SK-N-SH (cell line): ENCODE data around the gene RASGRP4. TPM values are rescaled to one million over a fixed set of nuclear protein-coding genes. Genes with fewer than 3 reads are reported as not detected.

ENCODE experiments used
- CTCF ChIA-PET: fragments of 300-600, 350-600 bp; formaldehyde crosslinking; extraction: SDS; loops from one replicate; lab custom pipeline; 2021; lab: Yijun Ruan, JAX
- POLR2A ChIA-PET: fragments of 350-600 bp; sonication (Branson Sonifier 250); formaldehyde crosslinking; extraction: SDS; loops from one replicate; lab custom pipeline; 2020; ENCODE audit warnings: antibody characterized with exemption, inconsistent platforms; lab: Yijun Ruan, JAX
- DNase-seq: peaks from one replicate; pipeline ENCODE4 v3.0.0; 2012
- H2AFZ ChIP-seq: fragments of 200-600 bp; sonication (generic); 2 replicates; pipeline ENCODE4 v1.8.1; 2016; ENCODE audit warnings: antibody characterized with exemption, mild to moderate bottlenecking, low read depth
- H3F3A ChIP-seq: fragments of 200-600 bp; sonication (generic); replicated peaks from 2 replicates; pipeline ENCODE3; 2016; ENCODE audit warnings: antibody characterized with exemption, mild to moderate bottlenecking; ENCODE audit not compliant: insufficient read depth
- H3K27ac ChIP-seq, 2 experiments: fragments of 200-500 bp in 1 of 2; fragments of 200-600 bp in 1 of 2; sonication (Bioruptor generic) in 1 of 2; sonication (generic), shearing (Covaris generic) in 1 of 2; 2 replicates each; pipeline versions ENCODE4 v1.5.1 to v1.6.1; 2014 to 2016; ENCODE audit warnings: low read depth in 2 of 2, inconsistent platforms in 1 of 2, low read length in 1 of 2, mild to moderate bottlenecking in 1 of 2, mixed read lengths in 1 of 2
- H3K27me3 ChIP-seq: fragments of 200-600 bp; sonication (generic), shearing (Covaris generic); 2 replicates; pipeline ENCODE4 v1.6.1; 2016; ENCODE audit warnings: mixed run types; ENCODE audit not compliant: insufficient read depth
- H3K36me3 ChIP-seq, 2 experiments: fragments of 200-500 bp in 1 of 2; fragments of 200-600 bp in 1 of 2; sonication (Bioruptor generic) in 1 of 2; sonication (generic) in 1 of 2; replicated peaks in 1 of 2; 2 replicates each; pipeline versions ENCODE3 to v1.5.1; 2014 to 2016; ENCODE audit warnings: low read length in 1 of 2, mild to moderate bottlenecking in 1 of 2; ENCODE audit not compliant: insufficient read depth in 2 of 2, control insufficient read depth in 1 of 2
- H3K4me1 ChIP-seq, 2 experiments: fragments of 200-500 bp in 1 of 2; fragments of 200-600 bp in 1 of 2; sonication (Bioruptor generic) in 1 of 2; sonication (generic), shearing (Covaris generic) in 1 of 2; 2 replicates each; pipeline versions ENCODE4 v1.5.1 to v1.6.1; 2014 to 2016; ENCODE audit warnings: low read depth in 1 of 2, low read length in 1 of 2, mixed run types in 1 of 2; ENCODE audit not compliant: insufficient read depth in 2 of 2, control insufficient read depth in 1 of 2
- H3K4me2 ChIP-seq: fragments of 200-600 bp; sonication (generic), shearing (Covaris generic); 2 replicates; pipeline ENCODE4 v1.6.1; 2017; ENCODE audit warnings: mixed run types
- H3K4me3 ChIP-seq, 2 experiments: fragments of 200-500 bp in 1 of 2; fragments of 200-600 bp in 1 of 2; sonication (Bioruptor generic) in 1 of 2; sonication (generic), shearing (Covaris generic) in 1 of 2; 2 replicates each; pipeline versions ENCODE4 v1.5.1 to v1.8.1; 2014 to 2016; ENCODE audit warnings: low read depth in 2 of 2, inconsistent platforms in 1 of 2, low read length in 1 of 2, mild to moderate bottlenecking in 1 of 2, mixed read lengths in 1 of 2, moderate library complexity in 1 of 2
- H3K79me2 ChIP-seq: fragments of 200-600 bp; sonication (generic); 2 replicates; pipeline ENCODE4 v1.8.1; 2017; ENCODE audit warnings: mild to moderate bottlenecking; ENCODE audit not compliant: insufficient read depth
- H3K9ac ChIP-seq: fragments of 200-600 bp; sonication (generic); 2 replicates; pipeline ENCODE4 v1.6.1; 2017; ENCODE audit warnings: mixed run types
- H3K9me2 ChIP-seq: fragments of 200-600 bp; sonication (generic); 2 replicates; pipeline ENCODE4 v1.6.1; 2017; ENCODE audit warnings: mixed run types
- H3K9me3 ChIP-seq: fragments of 200-600 bp; sonication (generic); 2 replicates; pipeline ENCODE4 v1.6.1; 2017; ENCODE audit warnings: mixed run types, mild to moderate bottlenecking, moderate library complexity
- H4K20me1 ChIP-seq: fragments of 200-600 bp; sonication (generic); 2 replicates; pipeline ENCODE4 v1.6.1; 2017; ENCODE audit warnings: mild to moderate bottlenecking, mixed run types; ENCODE audit not compliant: insufficient read depth
- ELF1 ChIP-seq: IDR thresholded peaks from 2 replicates; pipeline ENCODE4 v1.4.0; 2012
- EZH2phosphoT487 ChIP-seq: fragments of 200-600 bp; sonication (generic); IDR thresholded peaks from 2 replicates; pipeline ENCODE4 v1.6.1; 2017; ENCODE audit warnings: low read depth, mixed run types, mild to moderate bottlenecking, antibody characterized with exemption, moderate library complexity, borderline replicate concordance
- FOSL2 ChIP-seq: IDR thresholded peaks from 2 replicates; pipeline ENCODE4 v1.4.0; 2012; ENCODE audit warnings: low read depth, mild to moderate bottlenecking, moderate library complexity, borderline replicate concordance
- FOXJ3 ChIP-seq: sonication (generic); formaldehyde crosslinking; IDR thresholded peaks from 2 replicates; pipeline ENCODE4 v1.5.1; 2020; ENCODE audit warnings: mild to moderate bottlenecking, missing genetic modification reagents
- FOXM1 ChIP-seq: IDR thresholded peaks from 2 replicates; pipeline ENCODE4 v1.4.0; 2012; ENCODE audit warnings: low read depth, mild to moderate bottlenecking
- IRF3 ChIP-seq: fragments of 150-350 bp; IDR thresholded peaks from 2 replicates; pipeline ENCODE4 v1.6.1; 2016; ENCODE audit warnings: mild to moderate bottlenecking, low read depth, low read length
- JUND ChIP-seq: IDR thresholded peaks from 2 replicates; pipeline ENCODE4 v1.4.0; 2012
- MAX ChIP-seq: IDR thresholded peaks from 2 replicates; pipeline ENCODE4 v1.4.0; 2012; ENCODE audit warnings: low read depth
- MXI1 ChIP-seq: IDR thresholded peaks from 2 replicates; pipeline ENCODE4 v1.6.1; 2012; ENCODE audit warnings: mild to moderate bottlenecking, low read depth, low read length, improper control_type of control experiment
- NFIC ChIP-seq: IDR thresholded peaks from 2 replicates; pipeline ENCODE4 v1.4.0; 2012; ENCODE audit warnings: borderline replicate concordance
- PBX3 ChIP-seq: IDR thresholded peaks from 2 replicates; pipeline ENCODE4; 2012
- POLR2AphosphoS5 ChIP-seq: IDR thresholded peaks from 2 replicates; pipeline ENCODE4 v1.6.1; 2012; ENCODE audit warnings: low read depth, low read length
- RCOR1 ChIP-seq: fragments of 150-350 bp; IDR thresholded peaks from 2 replicates; pipeline ENCODE4 v1.6.1; 2017; ENCODE audit warnings: antibody characterized with exemption, low read length
- RFX5 ChIP-seq: IDR thresholded peaks from 2 replicates; pipeline ENCODE4 v1.6.1; 2012; ENCODE audit warnings: mild to moderate bottlenecking, improper control_type of control experiment, low read length
- SMC3 ChIP-seq: IDR thresholded peaks from 2 replicates; pipeline ENCODE4 v1.6.1; 2012; ENCODE audit warnings: low read depth, low read length, improper control_type of control experiment
- TCF12 ChIP-seq: IDR thresholded peaks from 2 replicates; pipeline ENCODE4 v1.4.0; 2012
- WGBS: methylation state at CpG from one replicate; pipeline ENCODE4 v1.1.6; 2017; ENCODE audit warnings: low lambda C conversion rate; 5-methylcytosine and 5-hydroxymethylcytosine counted together
- polyA plus RNA-seq, 3 experiments: library from polyadenylated mRNA; depleted of rRNA; stranded (reverse); fragments of >200 nt; gene quantifications; 2 replicates each; pipeline ENCODE4 v1.2.3, GENCODE V29; 2012
- TF ChIP-seq, protein P1 (sequence below): IDR thresholded peaks from 2 replicates; pipeline ENCODE4 v1.4.0; 2012; ENCODE audit warnings: low read depth, borderline replicate concordance

Gene RASGRP4
- polyA plus RNA-seq, 1 of the 3 experiments (the other 2 are of a cell fraction) = not detected

DNA sequence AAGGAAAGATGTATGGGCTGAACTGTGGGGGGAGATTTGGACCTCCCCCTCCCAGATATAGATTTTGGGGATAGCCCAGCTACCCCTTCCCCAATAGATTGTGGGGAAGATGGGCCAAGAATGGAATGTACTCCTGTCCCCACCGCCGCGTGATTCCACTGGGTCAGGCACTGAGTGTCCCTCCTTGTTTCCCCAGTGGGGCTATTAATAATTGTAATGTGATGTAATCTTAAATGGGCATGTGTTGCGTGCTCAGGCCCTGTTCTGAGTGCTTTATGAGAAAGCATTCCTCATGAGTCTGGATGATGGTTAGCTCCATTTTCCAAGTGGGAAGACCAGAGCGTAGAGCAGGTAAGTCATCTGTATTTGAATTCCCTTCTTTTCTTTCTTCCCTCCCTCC lies 50.3 kb downstream of the RASGRP4 start:
- Histone ChIP-seq H2AFZ (no peak overlapping the region), H3K4me3 (peak overlapping the region; percentile 68 to 91), H3K36me3 (peaks cover 9 to 18% of the 10 kb centered on the region in 2 experiments)
- TF ChIP-seq MXI1 = peak; percentile 31; the same call in 1 of the 2 replicates
- TF ChIP-seq, protein P1, sequence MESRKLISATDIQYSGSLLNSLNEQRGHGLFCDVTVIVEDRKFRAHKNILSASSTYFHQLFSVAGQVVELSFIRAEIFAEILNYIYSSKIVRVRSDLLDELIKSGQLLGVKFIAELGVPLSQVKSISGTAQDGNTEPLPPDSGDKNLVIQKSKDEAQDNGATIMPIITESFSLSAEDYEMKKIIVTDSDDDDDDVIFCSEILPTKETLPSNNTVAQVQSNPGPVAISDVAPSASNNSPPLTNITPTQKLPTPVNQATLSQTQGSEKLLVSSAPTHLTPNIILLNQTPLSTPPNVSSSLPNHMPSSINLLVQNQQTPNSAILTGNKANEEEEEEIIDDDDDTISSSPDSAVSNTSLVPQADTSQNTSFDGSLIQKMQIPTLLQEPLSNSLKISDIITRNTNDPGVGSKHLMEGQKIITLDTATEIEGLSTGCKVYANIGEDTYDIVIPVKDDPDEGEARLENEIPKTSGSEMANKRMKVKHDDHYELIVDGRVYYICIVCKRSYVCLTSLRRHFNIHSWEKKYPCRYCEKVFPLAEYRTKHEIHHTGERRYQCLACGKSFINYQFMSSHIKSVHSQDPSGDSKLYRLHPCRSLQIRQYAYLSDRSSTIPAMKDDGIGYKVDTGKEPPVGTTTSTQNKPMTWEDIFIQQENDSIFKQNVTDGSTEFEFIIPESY = no peak
- TF ChIP-seq, all 33 proteins: peak for 1
- ChIA-PET CTCF (interaction anchor here (0.9 to 2.8 kb wide), 5 partner anchors 9 to 473 kb away, joined by 4 to 11 read pairs (median 8); partner anchors contain the start of genes CATSPERG, FAM98C and GGN), POLR2A (interaction anchor here (2.2 to 3.6 kb wide), 2 partner anchors 10 to 12 kb away, joined by 6 to 29 read pairs; partner anchors contain the start of genes GGN and SPRED3)
- H3K9ac ChIP-seq = peak overlapping the region; percentile 96
- peaks cover 56% of the 10 kb centered on the region for H3K79me2 ChIP-seq
- H4K20me1 ChIP-seq = peaks cover 26% of the 10 kb centered on the region
- peak overlapping the region; percentile 78 for H3K4me2 ChIP-seq
- H3K27ac ChIP-seq = peak overlapping the region; percentile 17 to 87; a peak in 2 of 4 replicates
- no peaks in the 10 kb centered on the region for H3K27me3 ChIP-seq
- H3F3A ChIP-seq = no peaks in the 10 kb centered on the region
- 63% methylated on average over 5 of the region's 5 CpGs for WGBS
- no peaks in the 10 kb centered on the region for H3K9me3 ChIP-seq
- no peaks in the 10 kb centered on the region for H3K9me2 ChIP-seq
- no peak for DNase-seq
- H3K4me1 ChIP-seq = peaks cover 6 to 14% of the 10 kb centered on the region in 2 experiments; a peak in 3 of 4 replicates

- Histone ChIP-seq H3K4me3 (peak overlapping the region; percentile 68 to 91), H3K9me2 (no peaks in the 10 kb centered on the region), H3K27me3 (no peaks in the 10 kb centered on the region), H3F3A (no peaks in the 10 kb centered on the region), H3K79me2 (peaks cover 53% of the 10 kb centered on the region), H3K27ac (peak overlapping the region; percentile 82 to 87), H3K4me2 (peak overlapping the region; percentile 78), H3K36me3 (peaks cover 7 to 18% of the 10 kb centered on the region in 2 experiments), H4K20me1 (peaks cover 26% of the 10 kb centered on the region), H2AFZ (peak overlapping the region; percentile 97; the same call in 1 of the 2 replicates), H3K4me1 (peaks cover 6 to 14% of the 10 kb centered on the region in 2 experiments; a peak in 3 of 4 replicates), H3K9me3 (no peaks in the 10 kb centered on the region), H3K9ac (peak overlapping the region; percentile 96)
- no peak for DNase-seq
- WGBS = under 1% methylated on average over 18 of the region's 18 CpGs
- CTCF ChIA-PET = interaction anchor here (1.2 to 2.4 kb wide), 6 partner anchors 10 to 140 kb away, joined by 3 to 12 read pairs (median 10); partner anchors contain the start of genes CATSPERG and FAM98C
- POLR2A ChIA-PET = interaction anchor here (1.2 to 3.6 kb wide), 5 partner anchors 10 to 468 kb away, joined by 4 to 29 read pairs (median 6); partner anchors contain the start of genes GGN and SPRED3
- TF ChIP-seq FOSL2 (no peak), MAX (no peak), JUND (no peak), FOXJ3 (CRISPR knock-in tag) (no peak), NFIC (no peak), FOXM1 (no peak), IRF3 (no peak), ELF1 (no peak), SMC3 (no peak), PBX3 (no peak), POLR2AphosphoS5 (no peak), EZH2phosphoT487 (no peak), RFX5 (no peak), RCOR1 (no peak), TCF12 (no peak)
Observed at GRCh38 chr19:38375098-38375493, 50.9 kb downstream of the RASGRP4 start.
